HG03103 (cell line): ENCODE results near the gene PTGR3.

Experiments used
- ATAC-seq: cut with Tn5 transposase; IDR thresholded peaks from one replicate; pipeline ENCODE4 v1.9.1; 2021; ENCODE audit warnings: low read depth; ENCODE audit not compliant: unreplicated experiment

The PTGR3 gene

DNA sequence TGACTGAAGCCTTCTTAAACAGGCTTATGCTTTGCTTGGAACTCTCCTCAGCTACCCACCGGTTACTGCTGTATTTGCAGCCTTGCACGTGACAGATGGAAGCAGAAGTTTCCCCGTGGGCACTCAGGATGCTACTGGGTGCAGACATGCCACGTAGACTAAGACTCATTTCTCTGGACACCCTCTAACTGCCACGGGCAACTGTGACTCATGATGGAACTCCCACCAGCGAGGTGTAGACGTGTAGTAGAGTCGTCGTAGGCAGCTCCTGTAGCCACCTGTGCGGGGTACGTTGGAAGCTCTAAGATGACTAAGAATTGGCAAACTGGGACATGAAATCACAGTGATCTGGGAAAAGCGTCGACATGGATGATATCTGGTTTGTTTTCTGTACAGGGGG is 29.2 kb upstream of the PTGR3 start:
- no peak for ATAC-seq

DNA sequence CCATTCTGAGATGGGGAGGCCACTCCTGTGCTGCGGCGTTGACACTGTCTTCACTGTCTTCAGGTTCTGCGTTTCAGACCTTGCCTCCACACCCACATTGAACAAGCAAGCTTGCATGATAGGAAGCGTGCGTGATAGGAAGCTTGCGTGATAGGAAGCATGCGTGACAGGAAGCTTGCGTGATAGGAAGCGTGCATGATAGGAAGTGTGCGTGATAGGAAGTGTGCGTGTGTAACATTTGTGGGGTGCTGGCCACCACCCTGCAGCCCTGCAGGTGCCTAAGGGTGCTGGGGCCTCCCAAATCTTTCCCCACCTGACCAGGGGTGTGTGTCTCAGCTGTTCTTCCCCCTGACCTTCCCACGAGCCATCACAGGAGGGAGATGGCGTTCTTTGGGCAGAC is 27.0 kb upstream of the PTGR3 start:
- no peak for ATAC-seq

DNA sequence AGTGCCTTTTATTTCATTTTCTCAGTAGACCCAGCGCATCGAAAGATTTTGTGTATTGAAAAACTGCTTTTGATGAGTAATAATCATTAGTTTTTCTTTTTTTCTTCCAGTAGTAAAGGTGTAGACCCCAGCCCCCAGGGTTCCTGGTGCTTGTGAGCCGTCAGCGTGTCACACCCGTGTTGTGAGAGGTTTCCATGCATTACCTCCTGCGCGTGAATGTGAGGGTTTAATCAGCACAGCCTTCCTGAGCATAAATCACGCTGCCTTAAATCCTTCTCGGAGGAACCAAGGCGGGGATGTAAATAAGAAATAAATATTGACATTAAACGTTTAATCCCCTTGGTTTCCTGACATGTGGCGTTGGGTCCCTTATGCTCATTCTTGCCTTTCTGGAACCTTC is 26.0 kb upstream of the PTGR3 start:
- no peak for ATAC-seq

DNA sequence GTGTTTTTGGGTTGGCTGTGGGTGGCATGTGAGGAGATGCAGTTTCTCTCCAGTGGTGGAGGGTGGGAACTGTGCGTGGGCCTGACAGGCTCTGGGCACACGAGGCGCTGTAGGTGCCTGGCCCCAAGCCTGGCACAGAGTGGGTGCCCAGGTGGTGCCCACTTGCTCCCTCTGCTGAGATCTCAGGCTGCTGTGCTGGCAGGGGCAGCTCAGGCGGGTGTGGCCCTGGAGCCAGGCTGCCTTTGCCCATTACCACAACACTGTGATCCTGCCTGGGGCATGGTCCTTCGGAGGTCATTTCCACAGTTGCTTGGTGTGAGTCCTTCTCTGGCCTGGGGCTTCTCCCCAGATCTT is 22.1 kb upstream of the PTGR3 start:
- no peak for ATAC-seq

DNA sequence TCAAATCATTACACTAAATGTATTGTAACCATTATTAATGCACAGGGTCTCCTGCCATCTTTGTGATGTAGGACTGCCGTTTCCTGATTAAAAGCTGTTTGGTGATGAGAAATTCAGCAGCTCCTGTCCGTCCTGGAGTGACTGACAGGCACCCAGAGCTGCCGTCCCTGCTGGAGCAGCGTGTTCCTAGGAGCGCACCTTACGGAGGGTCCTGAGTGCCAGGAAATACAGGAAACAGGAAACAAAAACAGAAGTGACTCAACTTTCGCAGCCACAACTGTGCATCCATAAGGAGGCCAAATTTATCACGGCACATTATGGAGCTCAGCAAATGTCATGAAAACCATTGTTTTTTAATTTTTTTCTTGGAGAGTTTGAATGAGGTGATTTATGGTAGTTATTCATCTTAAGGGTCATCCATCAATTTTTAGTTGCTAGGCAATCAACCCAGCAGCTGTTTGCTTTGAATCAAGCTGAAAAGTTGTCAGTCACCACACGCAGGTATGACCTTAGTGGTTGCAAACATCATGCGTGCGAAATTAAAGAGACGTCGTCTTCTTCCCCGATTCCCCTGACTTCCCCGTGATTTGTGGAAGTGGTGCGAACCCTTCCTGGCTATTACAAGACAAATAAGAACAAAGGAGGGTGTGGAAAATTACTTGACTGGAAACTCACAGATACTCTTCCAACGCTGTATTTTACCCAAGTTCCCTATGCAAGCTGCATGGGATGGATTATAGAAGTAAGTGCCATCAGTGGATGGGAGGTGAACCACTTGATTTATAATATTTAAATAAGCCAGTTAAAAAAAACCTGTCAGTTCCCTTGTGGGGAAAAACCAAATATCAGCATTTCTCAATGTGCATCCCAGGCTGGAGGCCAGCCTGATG is 21.5 kb upstream of the PTGR3 start:
- no peak for ATAC-seq

DNA sequence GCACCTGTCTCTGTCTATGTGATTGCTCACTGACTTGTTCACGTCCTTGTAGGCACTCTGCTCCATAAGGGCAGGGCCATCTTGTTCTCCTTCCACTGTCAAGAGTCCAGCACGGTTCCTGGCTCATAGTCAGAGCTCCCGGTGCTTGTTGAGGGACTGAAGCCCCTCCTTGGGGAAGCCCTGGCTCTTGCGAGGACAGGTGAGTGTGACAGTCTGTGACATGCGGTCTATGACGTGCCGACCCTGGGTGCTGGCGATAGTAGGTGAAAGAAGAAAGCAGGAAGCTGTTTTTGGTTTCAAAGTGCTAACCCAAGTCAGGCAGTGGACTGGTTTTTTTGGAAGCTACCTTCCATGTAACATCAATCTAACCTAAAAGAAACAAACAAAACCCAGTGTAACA is 20.5 kb upstream of the PTGR3 start:
- no peak for ATAC-seq

DNA sequence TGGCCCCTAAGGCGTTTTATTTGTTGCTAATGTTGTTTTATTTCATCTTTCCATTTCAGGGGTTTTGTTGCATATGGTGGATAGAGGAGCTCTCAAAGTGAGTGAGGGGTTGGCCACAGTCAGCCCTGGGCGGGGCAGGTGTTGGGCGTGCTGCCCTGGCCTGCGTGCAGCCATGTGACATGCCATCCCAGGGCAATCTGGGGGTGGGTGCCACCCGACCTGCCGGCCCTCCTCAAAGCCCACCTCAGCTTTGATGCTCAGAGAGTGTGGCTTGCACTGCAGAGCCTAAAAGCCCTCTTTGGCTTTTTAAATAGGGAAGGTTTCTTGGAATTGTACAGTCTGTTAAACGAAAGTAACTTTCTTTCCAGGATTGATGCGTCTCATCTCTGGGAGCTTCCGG is 20.0 kb upstream of the PTGR3 start:
- no peak for ATAC-seq

DNA sequence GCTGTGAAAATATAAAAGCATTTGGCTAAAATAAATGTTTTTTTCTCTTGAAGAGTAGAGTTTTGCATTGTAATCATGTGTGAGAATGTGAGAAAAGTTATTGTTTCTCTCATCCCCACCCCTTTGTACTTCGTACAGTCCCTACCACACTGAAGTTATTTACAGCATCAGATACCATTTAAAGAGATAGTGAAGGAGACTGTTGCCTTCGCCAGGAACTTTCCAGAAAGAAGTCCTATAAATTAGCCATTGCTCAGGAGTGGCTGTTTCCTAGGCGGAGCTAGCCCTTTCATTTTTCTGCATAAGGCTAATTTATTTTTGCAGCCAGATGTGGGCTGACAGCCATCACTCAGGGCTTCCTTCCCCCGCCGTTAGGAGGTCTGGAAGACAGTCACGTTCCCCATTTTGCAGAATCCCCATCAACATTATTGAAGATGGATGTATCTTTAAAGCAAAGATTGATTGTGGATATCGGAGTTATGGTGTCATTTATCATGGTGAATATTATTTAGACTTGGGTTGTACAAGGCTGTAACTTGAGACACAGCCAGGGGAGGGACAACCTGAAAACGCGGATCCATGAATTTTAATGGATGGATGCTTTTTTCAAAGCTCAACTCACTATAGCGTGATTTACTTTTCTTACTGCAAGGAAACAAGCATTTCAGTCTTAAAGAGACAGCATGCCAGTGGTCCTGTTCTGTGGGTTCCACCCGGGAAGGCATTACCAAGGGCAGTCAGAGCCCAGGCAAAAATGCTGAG is 18.8 kb upstream of the PTGR3 start:
- ATAC-seq: no peak

DNA sequence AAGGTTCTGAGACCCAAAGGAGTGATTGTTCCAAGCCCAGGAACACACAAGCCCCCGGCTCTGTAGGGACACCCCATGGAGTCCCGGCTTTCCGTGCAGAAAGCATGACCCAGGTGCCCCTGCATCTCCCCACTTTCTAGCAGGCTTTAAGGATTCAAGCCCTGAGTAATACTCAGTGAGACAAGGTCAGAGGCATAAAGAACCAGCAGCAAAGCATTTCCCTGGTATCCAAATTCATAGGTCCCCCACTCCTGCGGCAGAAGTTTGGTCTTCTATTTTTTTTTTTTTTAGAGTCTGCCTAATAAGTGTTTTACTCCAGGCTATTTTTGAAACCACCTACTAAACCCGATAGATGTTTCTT is 18.0 kb upstream of the PTGR3 start:
- ATAC-seq: no peak

DNA sequence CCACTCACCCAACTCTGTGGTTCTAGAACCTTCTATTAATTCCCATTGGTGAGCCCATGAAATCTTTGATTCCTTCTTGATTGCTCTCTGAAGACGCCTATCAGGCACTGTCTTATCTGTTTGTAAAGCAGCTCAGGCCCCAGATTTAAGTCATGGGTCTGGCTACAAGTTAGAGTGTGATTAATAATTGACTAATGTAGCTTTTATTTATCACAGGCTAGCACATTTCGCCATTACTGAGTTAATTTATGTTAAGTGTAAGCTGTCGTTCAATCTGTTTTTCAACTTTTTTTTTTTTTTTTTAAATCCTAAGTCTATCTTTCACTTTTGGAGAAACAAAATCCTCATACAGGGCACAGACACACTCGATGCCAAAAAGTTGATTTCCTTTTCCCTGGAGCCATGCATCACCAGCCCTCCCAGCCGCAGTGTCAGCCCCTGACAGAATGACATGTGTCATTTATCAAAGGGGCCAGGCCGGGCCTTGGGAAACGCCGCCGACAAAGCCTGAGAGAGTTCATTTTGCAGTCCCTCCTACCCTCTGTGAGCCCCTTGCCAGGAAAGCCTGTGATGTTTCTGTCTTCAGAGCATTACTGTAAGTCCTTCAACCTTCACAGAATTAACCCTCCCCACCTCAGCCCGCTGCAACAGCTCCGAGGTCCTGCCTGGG is 17.5 kb upstream of the PTGR3 start:
- no peak for ATAC-seq

DNA sequence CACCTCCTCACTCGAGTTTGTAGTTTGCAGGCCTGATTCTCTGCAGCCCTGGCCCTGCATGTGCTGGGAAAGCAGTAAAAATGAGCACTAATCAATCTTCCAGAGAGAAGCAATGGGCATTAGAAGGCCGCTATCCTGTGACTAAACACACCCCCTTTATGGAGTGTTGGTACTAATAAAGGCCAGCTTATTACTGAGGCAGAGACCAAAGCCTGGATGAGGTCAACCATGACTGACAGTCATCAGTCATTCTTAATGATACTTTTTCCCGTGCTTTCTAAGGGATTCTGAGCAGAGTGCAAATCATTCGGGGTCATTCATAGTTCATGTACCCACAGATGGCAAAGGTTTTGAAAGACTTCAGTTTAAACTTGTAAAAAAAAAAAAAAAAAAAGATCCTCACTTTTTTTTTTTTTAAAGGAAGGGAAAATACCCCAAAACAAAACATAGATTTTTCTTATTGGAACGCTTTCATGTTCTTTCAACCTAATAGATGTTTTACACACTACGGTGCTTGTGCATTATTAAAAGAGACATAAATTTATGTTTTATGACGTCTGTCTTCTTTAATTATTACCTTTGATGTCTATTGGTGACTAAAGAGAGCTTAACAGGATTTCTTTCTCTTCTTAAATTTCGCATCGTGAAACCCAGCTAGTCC is 14.9 kb upstream of the PTGR3 start:
- ATAC-seq: no peak

DNA sequence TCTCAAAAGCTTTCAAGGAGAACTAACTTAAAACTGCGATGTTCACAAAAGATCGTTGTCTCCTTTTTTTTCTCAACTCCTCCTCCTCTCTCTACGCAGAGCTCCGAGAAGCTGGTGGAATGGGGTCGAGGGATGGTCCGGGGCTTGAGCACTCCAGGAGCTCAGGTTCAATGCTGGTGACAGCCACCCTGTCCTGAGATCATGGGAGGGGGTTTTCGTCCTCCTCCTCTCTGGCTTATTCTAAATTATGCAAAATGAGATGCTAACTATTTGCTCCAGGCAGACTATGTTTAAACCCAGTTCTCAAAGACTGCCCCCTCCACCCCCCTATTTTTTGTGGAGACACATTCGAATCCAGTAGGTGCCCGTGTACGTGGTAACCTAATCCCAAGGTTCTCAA is 13.5 kb upstream of the PTGR3 start:
- no peak for ATAC-seq

DNA sequence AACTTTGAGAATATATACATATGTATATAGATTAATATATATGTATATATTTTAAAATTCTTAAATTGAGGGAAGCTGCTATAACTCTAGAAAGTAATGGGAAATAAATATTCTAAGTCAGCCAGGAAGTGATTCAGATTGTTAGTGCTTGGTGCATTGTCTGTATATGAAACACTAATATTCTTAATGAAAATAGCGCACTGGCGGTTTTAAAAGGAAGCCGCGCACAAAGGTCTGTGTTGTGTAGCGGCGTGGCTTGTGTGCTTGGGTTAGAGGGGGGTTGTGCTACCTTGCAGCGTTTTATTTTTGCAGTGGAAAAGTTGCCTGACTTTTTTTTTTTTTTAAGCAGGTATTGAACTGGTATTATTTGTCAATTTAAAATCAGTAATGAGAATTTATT is 13.0 kb upstream of the PTGR3 start:
- no peak for ATAC-seq

DNA sequence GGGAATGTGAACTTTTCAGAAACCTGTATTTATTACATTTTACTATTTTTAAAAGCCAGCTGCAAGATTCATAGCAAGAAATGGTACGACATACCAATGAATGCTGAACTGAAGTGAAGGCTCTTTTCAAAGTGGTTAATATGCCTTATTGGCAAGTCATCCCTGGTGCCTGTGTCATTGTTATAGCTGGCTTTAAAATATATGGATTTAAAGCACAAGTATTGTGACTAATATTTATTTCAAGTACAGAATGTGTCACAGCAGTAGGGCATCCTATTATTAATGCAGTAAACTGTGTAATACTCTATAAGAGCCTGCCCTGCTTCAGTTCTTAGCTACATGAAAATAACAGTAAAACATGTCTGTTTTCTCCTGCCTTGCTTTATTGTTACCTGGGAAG is 12.5 kb upstream of the PTGR3 start:
- ATAC-seq: no peak

DNA sequence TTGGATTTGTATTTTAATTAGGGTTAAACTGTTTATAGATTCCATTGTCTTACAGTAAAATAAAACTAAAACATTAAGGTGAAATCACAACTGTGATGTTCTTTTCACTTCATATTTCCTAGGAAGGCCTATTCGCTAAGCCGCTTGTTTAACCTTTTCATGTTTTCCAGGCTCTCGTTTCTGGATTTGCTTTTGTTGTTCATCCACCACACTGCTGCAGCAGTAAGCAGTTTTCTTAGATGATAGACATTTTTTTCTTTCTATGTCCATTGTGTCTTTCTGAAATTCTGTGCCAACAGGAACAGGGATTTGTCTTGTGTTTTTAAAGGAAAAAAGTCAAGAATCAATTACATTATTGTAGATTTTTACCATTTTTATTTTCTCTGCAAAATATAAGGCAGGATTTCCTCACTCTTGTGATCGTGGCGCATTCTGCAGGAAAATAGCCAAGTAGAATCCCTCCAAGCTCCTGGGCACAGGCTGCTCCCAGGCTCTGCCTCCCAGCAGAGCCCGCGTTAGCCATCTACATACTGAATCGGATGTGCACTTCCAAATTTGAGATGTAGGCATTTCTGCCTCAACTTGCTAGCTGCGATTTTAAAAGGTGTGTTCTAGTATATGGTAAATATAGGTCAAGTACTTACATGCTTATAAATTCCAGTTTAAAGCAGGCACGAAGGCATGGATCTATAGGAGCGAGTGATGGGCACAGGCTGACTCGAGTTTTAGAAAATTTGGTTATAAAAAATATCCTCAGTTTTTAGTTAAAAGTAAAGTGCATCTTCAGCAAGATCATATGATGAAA is 11.8 kb upstream of the PTGR3 start:
- ATAC-seq: no peak

DNA sequence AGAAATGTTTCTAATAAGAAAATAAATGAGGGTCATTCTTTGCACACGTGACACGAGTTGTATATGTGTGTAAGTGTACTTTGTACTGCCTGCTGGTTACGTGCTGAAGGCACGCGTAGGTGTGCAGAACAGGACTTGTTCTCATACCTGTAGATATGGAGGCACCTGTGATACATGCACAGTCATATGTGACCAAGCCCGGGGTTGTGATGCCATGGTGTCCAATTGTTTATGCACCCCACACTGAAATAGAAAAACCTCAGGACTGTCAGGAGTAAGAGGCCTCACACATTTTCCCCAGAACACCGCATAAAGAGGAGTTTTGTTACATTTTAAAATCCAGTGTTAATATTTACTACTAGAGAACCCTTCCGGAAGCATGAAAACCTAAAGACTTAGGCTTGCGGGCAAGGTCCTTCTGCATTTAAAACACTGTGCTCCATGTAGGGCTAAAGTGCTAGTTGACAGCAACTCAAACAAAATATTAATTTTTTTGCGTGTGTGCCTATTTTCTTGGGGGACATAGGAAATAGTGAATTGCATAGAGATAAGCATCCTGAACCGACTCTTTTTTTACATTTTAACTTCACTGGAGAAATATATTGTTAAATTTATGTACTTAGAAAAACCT is 10.9 kb upstream of the PTGR3 start:
- ATAC-seq: no peak

DNA sequence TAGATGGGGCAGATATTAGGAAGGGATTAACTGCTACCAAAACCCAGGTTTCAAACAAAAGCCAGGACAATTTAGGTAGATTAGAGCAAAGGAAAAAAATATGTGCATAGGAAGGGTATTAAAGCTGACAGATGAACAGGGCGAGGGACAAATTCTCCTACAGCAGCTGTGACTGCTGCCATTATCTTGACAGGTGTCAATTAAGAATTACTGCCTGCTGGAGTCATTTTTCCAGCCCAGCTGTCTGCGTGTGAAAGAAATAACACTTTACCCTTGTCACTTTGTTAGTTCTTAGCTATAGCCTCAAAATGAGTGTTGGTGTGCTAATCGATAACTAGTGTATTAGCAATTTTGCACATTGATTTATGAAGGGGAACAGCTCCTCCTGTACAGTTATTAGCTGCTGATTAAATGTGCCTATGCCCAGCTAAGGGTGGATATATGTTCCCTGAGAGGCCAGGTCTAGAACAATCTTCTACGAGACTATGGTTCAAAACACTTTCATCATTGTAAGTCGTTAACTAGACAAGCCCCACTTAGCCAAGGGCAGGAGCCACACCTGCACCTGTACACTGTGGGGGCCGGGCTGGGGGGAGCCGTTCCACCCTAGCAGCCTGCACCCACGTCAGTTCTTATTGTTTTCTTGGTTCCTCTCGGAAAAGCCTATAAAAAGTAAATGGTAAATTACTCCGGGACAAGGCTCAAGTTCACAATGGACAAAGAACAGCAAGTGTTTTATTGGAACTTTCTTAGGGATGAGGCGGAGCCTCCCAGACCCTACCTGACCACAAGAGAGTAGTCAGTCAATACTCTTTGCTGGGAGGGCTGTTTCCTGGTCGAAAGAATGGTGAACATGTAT is 9.4 kb upstream of the PTGR3 start:
- ATAC-seq: no peak

DNA sequence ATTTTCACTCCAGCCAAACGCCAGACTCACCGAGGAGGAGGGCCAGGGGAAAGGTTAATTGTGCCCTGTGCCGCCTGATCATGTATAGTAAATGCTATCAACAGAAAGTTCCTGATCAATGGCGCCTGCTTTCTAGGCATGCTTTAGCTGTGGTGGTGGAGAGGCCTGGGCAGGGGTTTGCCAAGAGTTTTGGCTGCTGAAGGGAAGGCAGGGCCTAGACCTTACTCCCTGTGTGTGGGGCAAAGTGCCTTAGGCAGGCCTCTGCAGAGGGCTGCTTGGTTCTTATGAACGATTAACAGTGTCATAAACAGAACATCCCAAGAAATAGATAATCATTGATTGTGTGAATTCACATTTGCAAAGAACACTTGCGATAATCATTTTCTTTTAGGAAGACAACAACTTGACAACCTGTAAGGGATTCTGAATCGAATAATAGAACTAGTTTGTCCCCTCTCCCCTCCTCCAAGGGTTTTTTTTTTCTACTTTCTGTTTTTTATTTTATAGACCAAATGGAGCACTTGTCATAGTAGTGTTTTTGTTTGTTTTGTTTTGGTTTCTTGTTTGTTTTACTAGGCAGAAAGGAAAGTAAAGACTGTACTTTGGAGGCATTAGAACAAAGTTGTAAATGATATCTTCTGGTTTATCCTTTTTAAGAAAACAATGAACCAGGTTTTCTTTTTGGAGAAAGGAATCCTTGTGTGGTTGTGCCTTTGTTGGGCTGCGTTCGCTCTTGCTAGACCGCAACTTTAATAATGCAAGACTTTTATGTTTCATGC is 8.2 kb upstream of the PTGR3 start:
- no peak for ATAC-seq
